Retinal pigment epithelial cell (primary cell): Measurements from ENCODE around the gene TBC1D5.
A peak's percentile ranks its signal among the peaks of the same experiment; 100 is the strongest.
"Not testable (repeated sequence)": the region's sequence is repeated elsewhere in the genome, so short reads cannot be mapped to it uniquely, and the experiment has no call there.

Experiments used
- DNase-seq: peaks from one replicate; pipeline ENCODE4 v3.0.0-alpha.2; 2010; ENCODE audit warnings: low read depth
- H3K4me3 ChIP-seq: 2 replicates; pipeline ENCODE4 v1.5.1; 2011; ENCODE audit warnings: mild to moderate bottlenecking, low read length, control low read depth, moderate library complexity
- TF ChIP-seq, protein P1 (sequence below): conservative IDR thresholded peaks from 2 replicates; pipeline ENCODE4 v1.5.1; 2011; ENCODE audit warnings: low read depth, low read length, control low read depth, inconsistent platforms

The TBC1D5 gene

DNA sequence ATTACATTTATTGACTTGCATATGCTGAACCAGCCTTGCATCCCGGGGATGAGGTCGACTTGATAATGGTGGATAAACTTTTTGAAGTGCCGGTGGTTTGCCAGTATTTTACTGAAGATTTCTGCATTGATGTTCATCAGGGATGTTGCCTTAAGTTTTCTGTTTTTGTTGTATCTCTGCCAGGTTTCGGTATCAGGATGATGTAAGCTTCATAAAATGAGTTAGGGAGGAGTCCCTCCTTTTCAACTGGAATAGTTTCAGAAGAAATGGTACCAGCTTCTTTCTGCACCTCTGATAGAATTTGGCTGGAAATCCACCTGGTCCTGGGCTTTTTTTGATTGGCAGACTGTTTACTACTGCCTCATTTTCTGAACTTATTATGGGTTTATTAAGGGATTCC is 250.8 kb downstream of the TBC1D5 start:
- TF ChIP-seq, protein P1, sequence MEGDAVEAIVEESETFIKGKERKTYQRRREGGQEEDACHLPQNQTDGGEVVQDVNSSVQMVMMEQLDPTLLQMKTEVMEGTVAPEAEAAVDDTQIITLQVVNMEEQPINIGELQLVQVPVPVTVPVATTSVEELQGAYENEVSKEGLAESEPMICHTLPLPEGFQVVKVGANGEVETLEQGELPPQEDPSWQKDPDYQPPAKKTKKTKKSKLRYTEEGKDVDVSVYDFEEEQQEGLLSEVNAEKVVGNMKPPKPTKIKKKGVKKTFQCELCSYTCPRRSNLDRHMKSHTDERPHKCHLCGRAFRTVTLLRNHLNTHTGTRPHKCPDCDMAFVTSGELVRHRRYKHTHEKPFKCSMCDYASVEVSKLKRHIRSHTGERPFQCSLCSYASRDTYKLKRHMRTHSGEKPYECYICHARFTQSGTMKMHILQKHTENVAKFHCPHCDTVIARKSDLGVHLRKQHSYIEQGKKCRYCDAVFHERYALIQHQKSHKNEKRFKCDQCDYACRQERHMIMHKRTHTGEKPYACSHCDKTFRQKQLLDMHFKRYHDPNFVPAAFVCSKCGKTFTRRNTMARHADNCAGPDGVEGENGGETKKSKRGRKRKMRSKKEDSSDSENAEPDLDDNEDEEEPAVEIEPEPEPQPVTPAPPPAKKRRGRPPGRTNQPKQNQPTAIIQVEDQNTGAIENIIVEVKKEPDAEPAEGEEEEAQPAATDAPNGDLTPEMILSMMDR: no peak
- no peak for DNase-seq
- no peak overlapping the region for H3K4me3 ChIP-seq

DNA sequence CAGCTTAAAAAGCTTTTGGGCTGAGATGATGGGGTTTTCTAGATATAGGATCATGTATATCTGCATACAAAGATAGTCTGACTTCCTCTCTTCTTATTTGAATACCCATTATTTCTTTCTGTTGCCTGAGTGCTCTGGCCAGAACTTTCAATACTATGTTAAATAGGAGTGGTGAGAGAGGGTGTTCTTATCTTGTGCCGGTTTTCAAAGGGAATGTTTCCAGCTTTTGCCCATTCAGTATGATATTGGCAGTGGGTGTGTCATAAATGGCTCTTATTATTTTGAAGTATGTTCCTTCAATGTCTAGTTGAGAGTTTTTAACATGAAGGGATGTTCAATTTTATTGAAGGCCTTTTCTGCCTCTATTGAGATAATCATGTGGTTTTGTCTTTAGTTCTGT is 251.2 kb downstream of the TBC1D5 start:
- not testable (repeated sequence) for DNase-seq

DNA sequence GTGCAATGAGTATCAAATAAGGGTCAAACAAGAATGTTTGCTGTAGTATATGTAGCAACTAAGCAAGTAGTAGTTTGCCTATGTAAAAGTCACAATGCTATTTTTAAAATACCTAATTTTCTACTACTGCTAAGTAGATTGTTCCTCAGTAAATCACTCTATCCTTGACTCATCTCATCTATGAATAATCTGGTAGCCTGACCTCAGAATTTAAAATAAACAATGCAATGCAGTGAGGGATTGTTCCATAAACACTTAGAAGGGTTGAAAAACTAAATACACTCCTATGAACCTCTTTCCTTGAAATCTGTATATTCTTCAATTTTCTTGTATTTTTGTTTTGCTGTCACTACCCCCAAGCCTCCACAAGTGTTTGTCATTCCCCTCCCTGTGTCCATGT is 253.3 kb downstream of the TBC1D5 start:
- TF ChIP-seq, protein P1: no peak
- DNase-seq: no peak
- H3K4me3 ChIP-seq: no peak overlapping the region

More for the DNA sequence above, 251.2 kb downstream of the TBC1D5 start:
- H3K4me3 ChIP-seq: not testable (repeated sequence)

DNA sequence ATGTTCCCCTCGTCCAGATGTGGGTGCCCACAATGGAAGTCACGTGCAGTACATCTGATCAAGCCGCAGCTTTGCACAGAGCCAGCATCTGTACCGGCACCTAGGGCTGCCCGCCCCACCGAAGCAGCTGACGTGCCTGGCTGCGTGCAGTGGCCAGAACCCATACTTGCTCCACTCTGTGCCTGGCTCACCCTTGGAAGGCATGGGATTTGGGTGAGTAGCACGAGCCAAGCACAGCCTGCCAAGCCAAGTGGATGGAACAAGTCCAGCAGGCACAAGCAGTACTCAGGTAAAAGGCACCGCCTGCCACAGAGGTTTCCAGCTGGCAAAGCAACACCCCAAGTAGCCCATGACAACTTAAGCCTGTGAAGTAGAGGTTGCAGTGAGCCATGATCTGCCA is 261.3 kb downstream of the TBC1D5 start:
- no peak overlapping the region for H3K4me3 ChIP-seq
- no peak for DNase-seq
- TF ChIP-seq, protein P1: no peak

DNA sequence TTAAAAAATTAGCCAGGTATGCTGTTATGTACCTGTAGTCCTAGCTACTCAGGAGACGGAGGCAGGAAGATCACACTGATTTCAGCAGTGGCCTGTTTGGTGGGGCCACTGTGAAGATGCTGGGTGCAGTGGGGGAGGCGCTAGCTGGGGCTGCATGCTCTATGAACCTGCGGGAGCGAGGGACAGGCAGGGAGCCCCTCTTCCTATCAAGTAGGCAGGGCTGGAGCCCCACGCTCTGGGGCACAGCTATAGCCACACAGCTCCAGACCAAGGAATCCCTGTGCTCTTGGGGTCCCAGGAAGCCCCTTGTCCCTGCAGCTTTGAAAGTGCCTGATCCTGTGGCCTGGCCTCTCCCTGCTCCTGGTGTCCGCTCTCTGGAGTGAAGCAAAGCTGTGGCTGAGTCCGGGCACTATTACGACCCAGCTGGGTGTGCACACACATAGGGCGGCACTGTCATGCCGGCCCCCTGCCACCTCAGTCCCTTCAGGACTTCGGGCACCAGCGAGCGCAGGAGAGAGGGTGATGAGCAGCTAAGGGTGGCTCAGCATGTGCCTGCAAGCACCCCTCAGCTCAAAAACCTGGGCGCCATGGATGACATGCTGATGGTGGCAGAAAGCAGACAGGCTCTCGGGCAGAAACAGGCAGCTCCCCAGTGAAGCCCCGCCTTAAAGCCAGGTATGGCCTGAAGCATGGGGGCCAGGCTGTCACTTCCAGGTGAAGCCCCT is 262.6 kb downstream of the TBC1D5 start:
- TF ChIP-seq, protein P1: no peak

DNA sequence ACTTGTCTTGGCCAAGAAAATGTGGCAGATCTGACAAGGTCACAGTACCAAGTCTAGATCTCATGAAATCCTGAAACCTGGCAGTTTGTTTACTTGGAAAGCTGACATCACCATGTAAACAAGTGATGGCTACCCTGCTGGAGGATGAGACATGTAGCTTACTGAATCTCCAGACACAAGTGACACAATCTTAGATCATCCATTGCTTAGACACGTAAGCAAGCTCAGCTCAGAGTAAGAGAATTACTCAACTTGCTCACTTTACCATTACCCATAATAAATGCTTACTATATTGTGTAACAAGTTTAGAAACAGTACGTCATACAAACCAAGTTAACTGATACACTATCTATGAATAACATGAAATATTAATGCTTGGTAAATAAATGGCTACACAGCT is 263.8 kb downstream of the TBC1D5 start:
- DNase-seq: no peak
- H3K4me3 ChIP-seq: no peak overlapping the region
- TF ChIP-seq, protein P1: no peak

More for the DNA sequence above, 262.6 kb downstream of the TBC1D5 start:
- DNase-seq: no peak
- H3K4me3 ChIP-seq: no peak overlapping the region

DNA sequence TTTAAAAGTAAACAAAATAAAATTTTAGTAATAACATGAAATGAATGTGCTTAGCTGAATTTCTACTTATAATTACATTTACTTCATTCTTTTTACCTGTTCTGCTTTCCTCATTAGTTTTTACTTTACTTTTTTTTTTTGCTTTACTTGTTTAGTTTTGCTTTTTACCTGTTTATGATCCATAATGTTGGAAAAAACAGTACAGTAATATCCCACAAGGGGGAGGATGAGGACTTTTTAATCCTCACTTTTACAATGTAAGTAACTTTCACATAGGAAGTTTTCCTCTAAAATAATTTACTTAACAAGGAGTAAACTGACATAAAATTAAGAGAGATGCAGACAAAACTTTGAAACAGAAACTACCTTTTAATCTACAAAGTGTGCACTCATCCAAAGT is 268.7 kb downstream of the TBC1D5 start:
- no peak for DNase-seq
- TF ChIP-seq, protein P1: peak; percentile 31

More for the DNA sequence above, 268.7 kb downstream of the TBC1D5 start:
- H3K4me3 ChIP-seq: no peak overlapping the region
